H1 (cell line): ENCODE data around the gene HMGN3.

Experiments
- ASH2L ChIP-seq: fragments of 200-600, 300-600 bp; sonication (generic); IDR thresholded peaks from one replicate; pipeline ENCODE4 v1.7.1; 2017; ENCODE audit warnings: low read length
- CTCF ChIP-seq, 3 experiments: IDR thresholded peaks; 1 replicate in 2 of 3; 2 replicates in 1 of 3; pipeline versions ENCODE4 v1.5.1 to v1.6.1; 2011; ENCODE audit warnings: low read length in 3 of 3, mild to moderate bottlenecking in 3 of 3, inconsistent platforms in 2 of 3, low read depth in 1 of 3, moderate library complexity in 1 of 3; ENCODE audit not compliant: insufficient read depth in 1 of 3; ENCODE audit errors: control extremely low read depth in 1 of 3
- EGR1 ChIP-seq: IDR thresholded peaks from 2 replicates; pipeline ENCODE4 v1.6.1; 2011; ENCODE audit warnings: low read depth, low read length, borderline replicate concordance
- EZH2 ChIP-seq: fragments of 200-600 bp; sonication (generic); IDR thresholded peaks from 2 replicates; pipeline ENCODE4 v1.7.1; 2012; ENCODE audit warnings: low read depth, mild to moderate bottlenecking, moderate library complexity, low read length, inconsistent platforms; ENCODE audit not compliant: severe bottlenecking
- GABPA ChIP-seq: IDR thresholded peaks from 2 replicates; pipeline ENCODE4 v1.6.1; 2011; ENCODE audit warnings: mild to moderate bottlenecking, low read length, moderate library complexity, borderline replicate concordance; ENCODE audit not compliant: insufficient read depth
- GTF2F1 ChIP-seq: IDR thresholded peaks from 2 replicates; pipeline ENCODE4 v1.6.1; 2012; ENCODE audit warnings: low read depth, low read length, improper control_type of control experiment, borderline replicate concordance
- POLR2AphosphoS5 ChIP-seq: IDR thresholded peaks from 2 replicates; pipeline ENCODE4 v1.6.1; 2011; ENCODE audit warnings: low read depth, low read length
- SIN3A ChIP-seq, 2 experiments: IDR thresholded peaks in 1 of 2; conservative IDR thresholded peaks in 1 of 2; 2 replicates each; pipeline ENCODE4 v1.6.1; 2011 to 2012; ENCODE audit warnings: low read length in 2 of 2, improper control_type of control experiment in 1 of 2, low read depth in 1 of 2, mild to moderate bottlenecking in 1 of 2
- SP1 ChIP-seq: IDR thresholded peaks from 2 replicates; pipeline ENCODE4 v1.6.1; 2011; ENCODE audit warnings: low read depth, low read length

GRCh38 chr6:79158856-79159516 is 75.5 kb downstream of the HMGN3 start:
- TF ChIP-seq GABPA (no peak), CTCF (IDR thresholded peaks at IDR 0.05; ENCODE audit: control extremely low read depth in 1 of 3, insufficient read depth in 1 of 3, low read depth in 1 of 3, low read length in 3 of 3) (no peak), SIN3A (conservative IDR thresholded peaks at IDR 0.05 in 1 of 2, IDR thresholded peaks at IDR 0.05 in 1 of 2; ENCODE audit: low read depth in 1 of 2, low read length in 2 of 2) (no peak), POLR2AphosphoS5 (no peak), ASH2L (no peak), SP1 (no peak), GTF2F1 (no peak), EZH2 (no peak), EGR1 (no peak)
